SH-SY5Y (cell line): ENCODE results near the gene RUVBL1.
A peak's percentile ranks its signal among the peaks of the same experiment; 100 is the strongest.

Experiments used
- GATA2 ChIP-seq: IDR thresholded peaks from 2 replicates; pipeline ENCODE4 v1.6.1; 2011; ENCODE audit warnings: mild to moderate bottlenecking, low read depth, low read length
- GATA3 ChIP-seq: IDR thresholded peaks from 2 replicates; pipeline ENCODE4 v1.6.1; 2011; ENCODE audit warnings: low read depth, mild to moderate bottlenecking, low read length, moderate library complexity

RUVBL1 gene

GRCh38 chr3:128123538-128124368, at the start of gene RUVBL1:
TSS of gene RUVBL1 (minus strand) at chr3:128123812. CDS start at chr3:128123724, 88 bp downstream.
- TF ChIP-seq GATA2, result 0 out of 2 replicates have a peak, but pooled peaks have one; percentile 18
- no peak for TF ChIP-seq GATA3

GRCh38 chr3:128173200-128173599, 49.6 kb upstream of the RUVBL1 start:
- peak; percentile 46; the same call in 1 of the 2 replicates for TF ChIP-seq GATA2
- TF ChIP-seq GATA3, result no peak

- TF ChIP-seq GATA3, result peak; percentile 77
- peak; percentile 85 for TF ChIP-seq GATA2
Measured at GRCh38 chr3:128170866-128171516, 47.4 kb upstream of the RUVBL1 start.

GRCh38 chr3:128168836-128169235, 45.2 kb upstream of the RUVBL1 start:
- TF ChIP-seq GATA2, result no peak
- no peak for TF ChIP-seq GATA3

GRCh38 chr3:128167973-128168674, 44.5 kb upstream of the RUVBL1 start:
- no peak for TF ChIP-seq GATA2
- TF ChIP-seq GATA3, result no peak

GRCh38 chr3:128167646-128167972, 44.0 kb upstream of the RUVBL1 start:
- TF ChIP-seq GATA2 (no peak), GATA3 (no peak)

GRCh38 chr3:128166971-128167453, 43.4 kb upstream of the RUVBL1 start:
- TF ChIP-seq GATA3 (no peak), GATA2 (no peak)

- TF ChIP-seq GATA3, result no peak
- no peak for TF ChIP-seq GATA2
Measured at GRCh38 chr3:128163432-128163831, 39.8 kb upstream of the RUVBL1 start.

- TF ChIP-seq GATA3 (no peak), GATA2 (no peak)
Measured at GRCh38 chr3:128160661-128161060, 37.0 kb upstream of the RUVBL1 start.

- TF ChIP-seq GATA3, result no peak
- no peak for TF ChIP-seq GATA2
Measured at GRCh38 chr3:128155616-128156360, 32.2 kb upstream of the RUVBL1 start.

- TF ChIP-seq GATA2 (no peak), GATA3 (no peak)
Measured at GRCh38 chr3:128153156-128154041, 29.8 kb upstream of the RUVBL1 start, which contains the start of gene EEFSEC. TSS of gene EEFSEC (plus strand) at chr3:128153481. CDS start at chr3:128153508, 27 bp downstream.

- TF ChIP-seq GATA2 (no peak), GATA3 (no peak)
Measured at GRCh38 chr3:128152419-128153155, 29.0 kb upstream of the RUVBL1 start.
